Bronchial epithelial cell (primary cell): ENCODE measurements around the gene MAPKBP1. TPM values are rescaled to one million over a fixed set of nuclear protein-coding genes. Genes with fewer than 3 reads are reported as not detected.

Experiments used
- DNase-seq: peaks from one replicate; pipeline ENCODE4 v3.0.0-alpha.2; 2010; ENCODE audit warnings: low read depth
- FAIRE-seq: peaks from 2 replicates; lab custom pipeline; 2011; peaks lifted over from hg19 to GRCh38; lab: Jason Lieb, UNC
- H3K27me3 ChIP-seq: 2 replicates; pipeline ENCODE4 v1.5.1; 2011; ENCODE audit warnings: low read length; ENCODE audit not compliant: control insufficient read depth, insufficient read depth
- H3K36me3 ChIP-seq: 2 replicates; pipeline ENCODE4 v1.5.1; 2011; ENCODE audit warnings: low read length; ENCODE audit not compliant: control insufficient read depth, insufficient read depth
- H3K4me3 ChIP-seq: 2 replicates; pipeline ENCODE4 v1.5.1; 2011; ENCODE audit warnings: mild to moderate bottlenecking, low read depth, low read length, control low read depth
- total RNA-seq: library from RNA; depleted of rRNA; stranded (reverse); fragments of >200 nt; gene quantifications from 2 replicates; pipeline ENCODE4 v1.2.1, GENCODE V29; 2014
- TF ChIP-seq, protein P1 (sequence below): IDR thresholded peaks from 2 replicates; pipeline ENCODE4 v1.5.1; 2011; ENCODE audit warnings: mild to moderate bottlenecking, moderate library complexity, low read length, control low read depth, inconsistent platforms; ENCODE audit not compliant: insufficient read depth, severe bottlenecking

The MAPKBP1 gene
- total RNA-seq, 1 donor from 2014 or later = 12.9 TPM

DNA sequence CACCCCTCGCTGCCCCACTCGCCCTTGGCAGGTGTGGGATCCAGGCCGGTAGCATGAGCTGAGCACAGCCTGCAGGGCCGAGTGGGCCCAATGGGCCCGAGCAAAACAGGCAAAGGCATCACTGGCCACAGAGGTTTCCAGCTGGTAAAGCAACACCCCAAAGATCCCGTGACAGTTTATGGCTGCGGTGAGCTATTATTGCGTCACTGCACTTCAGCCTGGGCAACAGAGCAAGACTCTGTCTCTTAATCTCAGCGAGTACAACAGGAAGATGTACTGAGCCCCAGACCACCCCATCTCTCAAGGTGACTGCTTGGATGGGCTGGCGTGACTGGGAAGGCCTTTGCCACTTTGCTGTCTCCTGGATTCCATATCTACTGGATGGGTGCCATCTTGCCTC is 57.9 kb downstream of the MAPKBP1 start:
- no peak overlapping the region for H3K4me3 ChIP-seq
- TF ChIP-seq, protein P1, sequence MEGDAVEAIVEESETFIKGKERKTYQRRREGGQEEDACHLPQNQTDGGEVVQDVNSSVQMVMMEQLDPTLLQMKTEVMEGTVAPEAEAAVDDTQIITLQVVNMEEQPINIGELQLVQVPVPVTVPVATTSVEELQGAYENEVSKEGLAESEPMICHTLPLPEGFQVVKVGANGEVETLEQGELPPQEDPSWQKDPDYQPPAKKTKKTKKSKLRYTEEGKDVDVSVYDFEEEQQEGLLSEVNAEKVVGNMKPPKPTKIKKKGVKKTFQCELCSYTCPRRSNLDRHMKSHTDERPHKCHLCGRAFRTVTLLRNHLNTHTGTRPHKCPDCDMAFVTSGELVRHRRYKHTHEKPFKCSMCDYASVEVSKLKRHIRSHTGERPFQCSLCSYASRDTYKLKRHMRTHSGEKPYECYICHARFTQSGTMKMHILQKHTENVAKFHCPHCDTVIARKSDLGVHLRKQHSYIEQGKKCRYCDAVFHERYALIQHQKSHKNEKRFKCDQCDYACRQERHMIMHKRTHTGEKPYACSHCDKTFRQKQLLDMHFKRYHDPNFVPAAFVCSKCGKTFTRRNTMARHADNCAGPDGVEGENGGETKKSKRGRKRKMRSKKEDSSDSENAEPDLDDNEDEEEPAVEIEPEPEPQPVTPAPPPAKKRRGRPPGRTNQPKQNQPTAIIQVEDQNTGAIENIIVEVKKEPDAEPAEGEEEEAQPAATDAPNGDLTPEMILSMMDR = no peak
- no peak for FAIRE-seq
- no peaks in the 10 kb centered on the region for H3K27me3 ChIP-seq
- DNase-seq = no peak
- peaks cover 18% of the 10 kb centered on the region for H3K36me3 ChIP-seq

- DNase-seq = peak; percentile 98
- peak; percentile 100 for FAIRE-seq
- Histone ChIP-seq H3K36me3 (peaks cover 20% of the 10 kb centered on the region), H3K4me3 (no peak overlapping the region), H3K27me3 (no peaks in the 10 kb centered on the region)
- TF ChIP-seq, protein P1 = no peak
Observed at GRCh38 chr15:41832875-41833274, 58.6 kb downstream of the MAPKBP1 start.

DNA sequence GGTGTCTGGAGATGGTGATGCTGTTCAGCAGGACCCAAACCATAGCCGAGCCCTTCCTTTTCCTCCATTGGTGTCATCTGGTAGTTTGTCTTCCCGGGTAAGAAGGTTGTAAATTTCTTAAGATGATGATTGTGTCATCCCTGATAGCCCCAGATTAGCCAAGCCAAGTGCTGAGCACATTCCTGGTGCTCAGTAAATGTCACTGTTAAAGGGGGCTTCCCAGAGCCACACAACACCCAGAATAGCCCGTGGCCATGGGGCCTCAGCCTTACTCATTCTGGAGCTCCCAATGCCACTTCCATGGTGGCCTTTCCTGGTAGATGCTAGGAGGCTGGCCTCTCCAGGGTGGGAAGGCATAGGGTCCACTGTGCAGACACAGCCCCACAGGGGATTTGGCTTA is 59.8 kb downstream of the MAPKBP1 start:
- TF ChIP-seq, protein P1 = no peak
- no peak for DNase-seq
- FAIRE-seq = no peak
- peaks cover 20% of the 10 kb centered on the region for H3K36me3 ChIP-seq
- no peak overlapping the region for H3K4me3 ChIP-seq
- no peaks in the 10 kb centered on the region for H3K27me3 ChIP-seq

GRCh38 chr15:41836073-41836472 is 61.8 kb downstream of the MAPKBP1 start:
- Histone ChIP-seq H3K27me3 (no peaks in the 10 kb centered on the region), H3K36me3 (peaks cover 34% of the 10 kb centered on the region), H3K4me3 (no peak overlapping the region)
- DNase-seq (no peak), FAIRE-seq (no peak)
- TF ChIP-seq, protein P1 = no peak

- TF ChIP-seq, protein P1 = no peak
- Histone ChIP-seq H3K27me3 (no peaks in the 10 kb centered on the region), H3K4me3 (no peak overlapping the region), H3K36me3 (peaks cover 38% of the 10 kb centered on the region)
- FAIRE-seq (peak; percentile 7), DNase-seq (no peak)
Observed at GRCh38 chr15:41836713-41837454, 62.6 kb downstream of the MAPKBP1 start.
